ENCODE data around the gene STK11.

DNA sequence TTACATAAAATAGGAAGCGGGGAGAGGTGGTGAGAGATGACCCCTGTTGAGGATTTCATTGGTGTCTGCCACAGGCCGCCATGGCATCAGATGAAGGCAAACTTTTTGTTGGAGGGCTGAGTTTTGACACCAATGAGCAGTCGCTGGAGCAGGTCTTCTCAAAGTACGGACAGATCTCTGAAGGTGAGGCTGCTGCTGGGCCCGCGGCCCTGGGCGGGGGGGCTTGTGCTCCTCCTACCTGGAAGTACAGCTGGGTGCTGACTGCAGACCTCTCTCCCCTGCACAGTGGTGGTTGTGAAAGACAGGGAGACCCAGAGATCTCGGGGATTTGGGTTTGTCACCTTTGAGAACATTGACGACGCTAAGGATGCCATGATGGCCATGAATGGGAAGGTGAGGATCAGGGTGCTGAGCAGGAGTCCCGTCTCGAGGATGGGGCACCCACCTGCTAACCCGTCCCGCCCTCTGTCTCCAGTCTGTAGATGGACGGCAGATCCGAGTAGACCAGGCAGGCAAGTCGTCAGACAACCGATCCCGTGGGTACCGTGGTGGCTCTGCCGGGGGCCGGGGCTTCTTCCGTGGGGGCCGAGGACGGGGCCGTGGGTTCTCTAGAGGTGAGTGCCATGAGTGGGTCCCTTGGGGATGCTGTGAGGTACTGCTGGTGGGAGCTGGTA lies 65.4 kb downstream of the STK11 start:
- TF ChIP-seq EGR1 (IDR thresholded peaks at IDR 0.05): no peak
- TF ChIP-seq ZBTB7A (IDR thresholded peaks at IDR 0.05; ENCODE audit: low read depth): no peak
- no peak for TF ChIP-seq TAF1 (IDR thresholded peaks at IDR 0.05; ENCODE audit: low read depth)
- TF ChIP-seq RAD21 (IDR thresholded peaks at IDR 0.05; ENCODE audit: low read depth): no peak

Measured in Ishikawa (cell line).